Ovary (tissue), 3 donors: ENCODE data around the gene C1orf115.

Source experiments
- CTCF ChIP-seq, 3 donors: fragments of 450-650 bp in 2 of 3; fragments of 200-600 bp in 1 of 3; IDR thresholded peaks; one replicate each; pipeline versions ENCODE4 v1.5.1 to v1.8.0; 2016 to 2022; ENCODE audit warnings: antibody characterized with exemption in 3 of 3, mild to moderate bottlenecking in 1 of 3
- EP300 ChIP-seq: sonication (generic); formaldehyde crosslinking; IDR thresholded peaks from one replicate; pipeline ENCODE4 v1.6.1; 2017; ENCODE audit warnings: antibody characterized with exemption
- POLR2A ChIP-seq: fragments of 450-650 bp; IDR thresholded peaks from one replicate; pipeline ENCODE4 v1.6.1; 2017; ENCODE audit warnings: antibody characterized with exemption, mild to moderate bottlenecking, moderate library complexity
- donor health status: DM: no; HTN: no; CAD: no.

GRCh38 chr1:220703305-220703704 is 13.1 kb downstream of the C1orf115 start:
- no peak for TF ChIP-seq CTCF (IDR thresholded peaks at IDR 0.05)
- no peak for TF ChIP-seq POLR2A
- no peak for TF ChIP-seq EP300
